GM21717 (cell line): Measurements from ENCODE around the gene MAGI1.

Experiments used
- ATAC-seq: cut with Tn5 transposase; IDR thresholded peaks from one replicate; pipeline ENCODE4 v1.9.1; 2021; ENCODE audit warnings: mild to moderate bottlenecking, moderate library complexity; ENCODE audit not compliant: unreplicated experiment

The MAGI1 gene

GRCh38 chr3:65810302-65810701 lies 228.4 kb downstream of the MAGI1 start:
- no peak for ATAC-seq

DNA sequence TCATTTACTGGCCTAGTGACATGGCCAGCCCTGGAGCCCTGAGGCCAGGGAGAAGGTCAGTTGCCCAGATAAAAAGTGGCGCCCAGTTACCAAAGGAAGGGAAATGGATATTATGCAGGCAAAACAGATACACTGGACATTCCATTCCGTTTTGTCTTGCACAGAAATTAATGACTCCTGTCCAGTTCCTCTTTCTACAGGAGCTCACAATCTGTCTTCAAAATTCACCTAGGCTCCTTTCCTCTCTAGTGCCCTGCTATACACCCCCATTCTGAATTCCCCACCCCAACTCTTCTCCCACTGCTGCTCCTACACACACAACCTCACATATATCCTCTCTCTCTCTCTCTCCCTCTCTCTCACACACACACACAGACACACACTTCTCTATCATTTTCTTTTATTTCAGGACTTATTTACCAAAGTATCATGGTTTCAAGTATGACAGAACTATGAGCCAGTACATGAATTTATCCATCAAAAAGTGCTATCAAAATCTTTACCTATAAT lies 229.0 kb downstream of the MAGI1 start:
- ATAC-seq, result no peak

DNA sequence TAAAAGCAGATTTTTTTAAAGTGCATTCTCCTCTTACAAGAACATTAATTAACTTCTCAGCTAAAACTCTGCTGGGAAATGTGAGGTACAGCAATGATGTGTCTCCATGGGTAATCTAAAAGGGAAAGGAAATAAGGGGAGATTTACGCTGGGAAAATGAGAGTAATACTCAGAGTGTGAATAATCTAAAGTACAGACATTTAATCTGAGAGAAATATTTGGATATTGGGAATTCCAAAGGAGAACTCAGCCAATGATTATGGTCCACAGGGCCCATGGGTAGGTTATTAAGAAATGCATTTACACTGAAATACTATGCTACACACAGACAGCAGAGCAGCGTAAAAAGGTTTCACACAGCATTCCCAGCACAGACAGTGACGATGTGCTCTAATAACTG lies 229.9 kb downstream of the MAGI1 start:
- no peak for ATAC-seq

- ATAC-seq, result no peak
Observed at GRCh38 chr3:65808407-65808806, 230.3 kb downstream of the MAGI1 start.

DNA sequence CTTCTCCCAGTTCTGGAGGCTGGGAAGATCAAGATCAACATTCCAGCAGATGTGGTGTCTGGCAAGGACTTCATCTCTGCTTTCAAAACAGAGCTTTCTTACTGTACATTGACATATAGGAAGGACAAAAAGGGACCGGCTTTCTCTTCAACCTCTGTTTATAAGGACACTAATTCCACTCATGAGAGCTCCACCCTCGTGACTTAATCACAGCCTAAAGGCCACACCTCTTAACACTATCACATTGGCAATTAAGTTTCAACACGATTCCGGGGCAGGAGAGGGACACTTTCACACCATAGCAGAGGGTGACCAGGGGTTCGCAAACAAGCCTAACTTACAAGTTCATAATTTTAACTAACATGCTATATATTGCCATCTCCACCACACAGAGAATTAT lies 231.5 kb downstream of the MAGI1 start:
- ATAC-seq, result no peak

DNA sequence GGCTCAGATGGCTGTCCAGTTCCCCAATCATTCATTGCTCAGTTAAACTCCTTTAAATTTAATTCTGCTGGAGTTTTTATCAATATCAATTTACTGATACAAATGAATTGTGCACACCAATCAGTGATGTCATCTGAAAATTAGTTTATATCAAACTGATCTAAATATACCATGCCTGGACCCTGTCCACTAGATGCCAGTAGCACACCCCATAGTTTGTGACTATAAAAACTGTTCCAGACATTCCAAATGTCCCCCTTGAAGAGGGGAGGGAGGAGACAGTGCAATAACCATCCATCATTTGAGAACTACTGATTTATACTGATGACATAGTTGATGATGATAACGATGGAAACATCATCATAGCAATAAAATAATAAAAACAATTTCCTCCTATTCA lies 232.1 kb downstream of the MAGI1 start:
- ATAC-seq, result no peak

DNA sequence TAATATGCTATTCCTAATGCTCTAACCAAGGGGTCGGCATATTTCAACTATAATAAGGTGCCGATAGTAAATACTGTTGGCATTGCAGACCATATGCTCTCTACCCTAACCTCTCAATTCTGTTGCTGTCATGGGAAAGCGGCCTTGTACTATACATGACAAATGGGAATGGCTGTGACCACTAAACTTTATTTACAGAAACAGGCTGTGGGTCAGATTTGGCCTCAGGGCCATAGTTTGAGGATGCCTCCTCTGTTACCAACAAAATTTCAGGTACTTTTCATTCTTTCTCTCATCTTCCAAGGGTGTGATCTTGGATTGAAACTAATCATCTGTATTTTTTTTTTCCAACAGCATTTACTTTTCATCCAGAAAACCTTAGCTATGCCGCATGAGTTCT lies 242.0 kb downstream of the MAGI1 start:
- no peak for ATAC-seq

- no peak for ATAC-seq
Observed at GRCh38 chr3:65795166-65795565, 243.6 kb downstream of the MAGI1 start.

DNA sequence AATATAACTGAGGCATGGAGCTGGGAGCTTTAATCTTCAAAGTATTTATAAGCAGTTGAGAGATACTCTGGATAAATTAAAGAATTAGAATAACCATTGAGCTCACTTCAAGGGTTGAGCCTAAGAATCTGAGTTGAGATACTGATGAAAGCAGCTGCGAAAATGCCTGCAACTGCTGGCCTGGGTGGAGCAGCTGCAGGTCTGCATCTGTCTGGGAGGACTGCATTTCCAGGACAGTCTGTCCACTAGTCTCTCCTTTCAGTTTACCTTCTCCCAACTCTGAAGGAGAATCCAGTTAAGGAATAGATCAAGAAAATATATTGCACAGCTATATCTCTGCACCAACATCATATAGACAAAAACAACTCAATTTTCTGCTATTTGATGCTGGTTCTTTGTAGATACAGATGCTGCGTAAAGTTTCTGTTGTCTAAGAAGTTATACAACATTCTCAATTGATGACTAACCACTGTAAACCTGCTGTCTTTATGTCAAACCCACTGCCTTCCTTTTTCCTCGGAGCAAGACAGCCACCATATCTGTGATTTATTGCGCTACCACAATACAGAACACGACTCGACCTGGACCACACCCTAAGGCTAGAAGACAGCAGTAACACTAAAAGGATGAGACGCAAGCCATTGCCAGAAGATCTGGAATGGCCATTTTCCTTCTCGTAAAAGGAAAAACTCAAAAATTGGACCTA lies 245.1 kb downstream of the MAGI1 start:
- ATAC-seq, result no peak

GRCh38 chr3:65788461-65788860 lies 250.3 kb downstream of the MAGI1 start:
- no peak for ATAC-seq

GRCh38 chr3:65787827-65788226 lies 250.9 kb downstream of the MAGI1 start:
- no peak for ATAC-seq

DNA sequence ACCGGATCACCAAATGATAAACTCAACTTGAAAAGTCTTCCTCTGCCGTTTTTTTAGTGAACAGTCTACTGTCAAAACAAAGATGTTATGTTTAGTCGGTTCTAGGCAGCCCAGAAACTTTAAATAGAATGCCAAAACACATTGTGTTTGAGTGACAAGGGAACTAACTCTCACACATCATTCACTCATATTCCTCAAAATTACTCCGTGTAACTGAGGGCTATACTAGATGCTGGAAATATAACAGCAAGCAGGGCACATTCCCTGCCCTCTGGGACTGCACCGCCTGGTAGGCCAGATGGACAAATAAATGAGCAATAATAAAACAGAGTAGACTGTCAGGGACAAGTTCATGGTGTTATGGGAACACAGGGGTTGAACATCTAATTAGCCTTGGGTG lies 251.4 kb downstream of the MAGI1 start:
- ATAC-seq, result no peak

GRCh38 chr3:65786890-65787289 lies 251.8 kb downstream of the MAGI1 start:
- no peak for ATAC-seq

GRCh38 chr3:65785065-65785645 lies 253.6 kb downstream of the MAGI1 start:
- no peak for ATAC-seq

DNA sequence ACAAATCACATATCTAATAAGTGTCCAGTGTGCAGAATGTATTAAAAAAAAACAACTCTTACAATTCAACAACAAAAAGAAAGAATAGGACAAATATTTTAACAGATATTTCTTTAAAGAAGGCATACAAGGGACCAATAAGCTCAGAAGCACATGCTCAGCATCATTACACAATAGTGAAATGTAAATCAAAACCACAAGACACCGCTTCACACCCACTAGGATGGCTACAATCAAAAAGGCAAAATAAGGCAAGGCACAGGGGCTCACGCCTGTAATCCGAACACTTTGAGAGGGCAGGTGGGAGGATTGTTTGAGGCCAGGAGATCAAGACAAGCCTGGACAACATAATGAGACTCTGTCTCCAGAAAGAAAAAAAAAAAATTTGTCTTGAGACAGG lies 255.6 kb downstream of the MAGI1 start:
- no peak for ATAC-seq

DNA sequence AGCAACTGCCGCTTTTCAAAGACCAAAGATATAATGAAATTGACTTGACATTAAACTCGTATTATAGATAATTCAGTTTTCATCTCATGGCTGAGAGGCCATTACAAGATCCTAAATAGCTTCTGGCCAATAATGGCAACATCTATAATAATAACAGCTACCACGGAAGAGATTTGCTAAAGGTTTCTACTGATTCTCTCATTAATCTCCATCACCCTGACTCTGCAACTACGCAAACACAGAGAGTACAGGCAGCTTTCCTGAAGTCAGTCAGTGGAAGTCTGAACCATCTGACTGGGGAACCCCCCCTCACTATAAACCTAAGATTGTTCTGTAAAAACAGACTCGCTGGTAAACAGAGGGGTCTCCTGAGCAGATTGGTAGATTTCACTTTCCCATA lies 257.1 kb downstream of the MAGI1 start:
- ATAC-seq, result no peak

GRCh38 chr3:65779390-65779789 lies 259.3 kb downstream of the MAGI1 start:
- no peak for ATAC-seq

- no peak for ATAC-seq
Observed at GRCh38 chr3:65778968-65779367, 259.8 kb downstream of the MAGI1 start.

- no peak for ATAC-seq
Observed at GRCh38 chr3:65777050-65777449, 261.7 kb downstream of the MAGI1 start.

GRCh38 chr3:65776494-65776893 lies 262.2 kb downstream of the MAGI1 start:
- ATAC-seq, result no peak

DNA sequence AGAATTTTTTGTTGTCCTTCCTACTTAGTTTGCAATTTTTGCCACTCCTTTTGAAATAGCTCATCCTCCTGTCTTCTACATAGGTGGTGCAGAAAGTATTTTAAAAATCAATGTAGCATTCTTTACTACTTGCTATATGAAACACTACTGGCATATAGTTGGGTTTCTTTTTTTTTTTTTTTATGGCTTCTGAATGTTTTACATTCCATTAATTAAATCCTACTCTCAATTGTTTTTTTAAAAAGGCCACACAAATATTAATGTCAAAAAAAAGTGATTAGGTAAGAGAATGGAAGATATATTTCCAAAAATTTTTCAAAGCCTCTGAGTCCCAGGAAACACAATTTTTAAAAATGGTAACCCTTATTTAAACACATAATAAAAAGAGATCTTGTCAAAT lies 262.6 kb downstream of the MAGI1 start:
- ATAC-seq, result no peak

DNA sequence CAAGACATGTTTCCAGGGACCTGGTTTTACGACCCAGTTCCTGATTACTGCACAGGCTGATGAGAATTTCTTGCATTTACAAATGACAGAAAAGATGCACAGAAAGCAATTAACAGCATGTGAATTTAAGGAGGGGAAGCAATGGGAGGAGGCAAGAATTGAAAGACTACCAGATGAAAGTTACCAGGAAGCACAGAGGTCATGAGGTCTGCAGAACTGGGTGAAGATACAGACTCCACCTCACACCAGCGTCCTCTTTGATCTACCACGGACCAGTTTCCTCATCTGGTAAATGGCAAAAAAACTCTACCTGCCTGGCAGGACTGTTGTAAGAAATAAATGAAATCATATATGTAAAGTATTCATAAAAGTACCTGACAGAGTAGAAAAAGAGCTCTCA lies 266.0 kb downstream of the MAGI1 start:
- no peak for ATAC-seq

DNA sequence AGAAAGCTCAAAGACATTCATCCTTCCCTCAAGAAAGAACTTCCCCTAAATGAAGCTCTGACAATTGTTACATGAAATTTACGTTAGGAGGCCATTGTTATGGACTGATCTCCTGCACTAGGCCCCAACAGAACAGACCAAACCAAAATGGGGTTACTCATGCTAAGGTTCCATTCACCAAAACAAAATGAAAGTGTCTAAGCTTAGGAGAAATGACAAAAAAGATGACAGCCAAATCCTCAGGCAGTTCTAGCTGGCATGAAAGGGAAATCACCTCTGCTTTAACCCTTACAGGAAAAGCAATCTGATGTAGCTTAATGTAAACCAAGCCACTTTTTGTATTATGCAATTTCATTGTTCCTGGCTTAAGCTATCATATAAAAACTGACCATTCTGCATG lies 271.2 kb downstream of the MAGI1 start:
- ATAC-seq, result no peak
